GM13977 (cell line): Measurements from ENCODE around the gene CALD1.
A peak's percentile ranks its signal among the peaks of the same experiment; 100 is the strongest.

Source experiments
- DNase-seq: peaks from one replicate; pipeline ENCODE4 v3.0.0; 2012; ENCODE audit warnings: low spot score
- in situ Hi-C: fragments of 300-500 bp; cut with MboI; formaldehyde crosslinking; loops from one replicate; pipeline ENCODE4 v1.12.0; 2022; ENCODE audit warnings: low sequenced_read_pairs, low pct_unique_long_range_greater_than_20kb, mixed read lengths, inconsistent platforms; ENCODE audit not compliant: unreplicated experiment
- TF ChIP-seq, protein P1 (sequence below): IDR thresholded peaks from 2 replicates; pipeline ENCODE4 v1.5.1; 2012; ENCODE audit warnings: mild to moderate bottlenecking, control low read depth; ENCODE audit not compliant: insufficient read depth; ENCODE audit errors: extremely low read depth, missing control alignments

CALD1 gene

GRCh38 chr7:134737566-134738345, 41.7 kb upstream of the CALD1 start:
- in situ Hi-C loops, result no loop called here
- TF ChIP-seq, protein P1, sequence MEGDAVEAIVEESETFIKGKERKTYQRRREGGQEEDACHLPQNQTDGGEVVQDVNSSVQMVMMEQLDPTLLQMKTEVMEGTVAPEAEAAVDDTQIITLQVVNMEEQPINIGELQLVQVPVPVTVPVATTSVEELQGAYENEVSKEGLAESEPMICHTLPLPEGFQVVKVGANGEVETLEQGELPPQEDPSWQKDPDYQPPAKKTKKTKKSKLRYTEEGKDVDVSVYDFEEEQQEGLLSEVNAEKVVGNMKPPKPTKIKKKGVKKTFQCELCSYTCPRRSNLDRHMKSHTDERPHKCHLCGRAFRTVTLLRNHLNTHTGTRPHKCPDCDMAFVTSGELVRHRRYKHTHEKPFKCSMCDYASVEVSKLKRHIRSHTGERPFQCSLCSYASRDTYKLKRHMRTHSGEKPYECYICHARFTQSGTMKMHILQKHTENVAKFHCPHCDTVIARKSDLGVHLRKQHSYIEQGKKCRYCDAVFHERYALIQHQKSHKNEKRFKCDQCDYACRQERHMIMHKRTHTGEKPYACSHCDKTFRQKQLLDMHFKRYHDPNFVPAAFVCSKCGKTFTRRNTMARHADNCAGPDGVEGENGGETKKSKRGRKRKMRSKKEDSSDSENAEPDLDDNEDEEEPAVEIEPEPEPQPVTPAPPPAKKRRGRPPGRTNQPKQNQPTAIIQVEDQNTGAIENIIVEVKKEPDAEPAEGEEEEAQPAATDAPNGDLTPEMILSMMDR, result no peak
- DNase-seq, result peak; percentile 10

- DNase-seq, result no peak
- TF ChIP-seq, protein P1, result no peak
- in situ Hi-C loops, result no loop called here
These were observed 40.1 kb upstream of the CALD1 start for GRCh38 chr7:134739362-134739761.

DNA sequence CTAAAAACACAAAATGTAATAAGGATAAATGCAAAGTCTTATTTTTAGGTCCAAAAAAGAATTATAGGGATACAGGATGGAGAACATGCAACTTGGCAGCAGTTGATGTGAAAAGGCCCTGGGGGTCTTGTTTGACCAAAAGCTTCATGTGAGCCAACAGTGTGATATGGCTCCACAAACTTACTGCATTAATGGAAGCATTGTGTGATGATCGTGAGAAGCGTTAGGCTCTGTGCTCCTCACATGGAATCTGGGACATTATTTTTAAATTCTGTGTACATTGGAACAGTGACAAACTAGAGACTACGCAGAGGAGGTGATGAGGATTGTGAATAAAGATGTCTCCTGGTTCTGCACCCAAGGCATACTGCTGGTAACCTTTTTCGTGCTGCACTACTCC, 39.1 kb upstream of the CALD1 start:
- in situ Hi-C loops, result no loop called here
- no peak for DNase-seq
- TF ChIP-seq, protein P1, result no peak

DNA sequence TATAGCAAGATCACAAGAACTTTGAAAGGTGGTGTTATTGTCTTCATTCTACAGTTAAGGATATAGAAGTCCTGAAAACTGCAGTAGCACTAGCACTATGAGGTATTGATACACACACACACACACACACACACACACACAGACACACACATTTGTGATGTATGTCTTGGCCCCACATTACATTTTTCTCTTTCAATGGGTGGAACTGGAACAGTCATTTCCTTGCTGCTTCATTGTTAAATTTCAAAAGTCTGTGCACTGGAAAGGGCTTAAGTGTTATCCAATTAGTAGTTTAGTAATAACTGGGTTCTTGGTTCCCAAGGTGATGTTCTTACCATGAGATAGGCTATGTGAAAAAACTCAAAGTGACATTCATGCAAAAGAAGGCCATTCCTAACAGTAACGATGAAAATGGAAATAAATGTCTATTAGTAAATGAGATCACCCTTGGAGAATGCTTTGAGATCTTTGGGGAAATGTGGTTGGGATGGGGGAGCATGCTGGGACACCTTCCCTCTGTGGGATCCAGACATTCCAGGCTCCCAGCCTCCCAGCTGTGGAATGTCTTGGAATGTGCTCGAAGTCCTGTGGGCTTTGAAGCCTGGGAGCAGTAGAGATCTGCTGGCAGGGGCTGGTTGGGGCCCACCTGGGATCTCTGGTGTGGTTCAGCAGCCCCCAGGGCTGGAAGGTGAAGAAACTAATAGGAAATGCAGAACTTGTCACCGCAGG, 37.4 kb upstream of the CALD1 start:
- in situ Hi-C loops, result no loop called here
- no peak for DNase-seq
- TF ChIP-seq, protein P1, result no peak

DNA sequence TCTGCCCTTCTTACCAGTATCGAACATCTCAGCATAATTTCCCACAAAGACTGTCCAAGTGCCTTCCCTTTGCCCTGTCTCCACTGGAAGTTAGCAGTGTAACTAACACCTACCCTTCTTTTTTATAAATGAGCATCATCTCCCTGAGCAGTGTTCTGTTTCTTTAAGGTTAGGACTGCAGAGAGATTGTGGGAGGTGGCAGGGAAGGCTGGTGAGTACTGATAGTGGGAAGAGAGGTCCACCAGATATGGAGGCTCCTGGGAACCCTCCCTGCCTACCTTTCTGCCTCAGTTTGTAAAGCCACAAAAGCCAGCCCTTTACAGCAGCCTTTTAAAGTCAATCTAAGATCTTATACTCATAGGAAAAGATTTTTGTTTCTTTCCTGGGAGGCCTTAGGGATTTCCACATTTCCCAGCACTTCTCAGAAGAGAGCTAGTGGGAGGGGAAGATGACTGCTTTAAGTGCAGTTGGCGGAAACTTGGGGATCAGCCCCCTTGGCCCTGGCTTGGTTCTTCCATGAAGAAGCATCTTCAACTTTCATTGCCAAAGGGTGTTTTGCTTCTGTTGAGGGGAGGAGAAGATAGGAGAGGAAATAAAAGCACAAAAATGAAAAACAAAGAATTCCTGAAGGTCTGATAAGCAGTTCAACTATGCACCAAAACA, 36.6 kb upstream of the CALD1 start:
- TF ChIP-seq, protein P1, result no peak
- no peak for DNase-seq
- in situ Hi-C loops, result no loop called here

DNA sequence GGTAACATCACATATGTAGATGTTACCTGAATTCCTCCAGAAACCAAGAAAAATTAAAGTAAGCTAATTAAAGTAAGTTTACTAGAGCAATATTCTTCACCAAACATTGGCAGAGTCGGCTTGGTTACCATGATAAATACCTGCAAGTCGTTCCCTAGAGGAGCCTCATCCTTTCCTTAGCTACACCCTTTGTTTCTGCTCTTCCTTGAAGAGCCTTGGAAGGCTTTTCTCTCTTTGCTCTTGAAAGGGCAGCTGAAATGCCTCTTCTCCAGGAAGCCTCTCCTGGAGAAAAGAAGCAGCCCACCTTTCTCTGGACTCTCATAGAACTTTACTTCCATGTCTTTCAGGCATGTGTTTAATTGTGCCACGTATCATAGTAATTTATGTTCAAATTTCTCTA, 34.9 kb upstream of the CALD1 start:
- TF ChIP-seq, protein P1, result no peak
- no peak for DNase-seq
- in situ Hi-C loops, result no loop called here
